Myometrial cell (primary cell): ENCODE results near the gene TRABD. TPM values are rescaled to one million over a fixed set of nuclear protein-coding genes. Genes with fewer than 3 reads are reported as not detected.

Source experiments
- total RNA-seq: library from RNA; depleted of rRNA; stranded (reverse); fragments of >200 nt; gene quantifications from 2 replicates; pipeline ENCODE4 v1.2.3, GENCODE V29; 2015

The TRABD gene
- total RNA-seq: 35.6 and 44.1 TPM in 2 replicates

DNA sequence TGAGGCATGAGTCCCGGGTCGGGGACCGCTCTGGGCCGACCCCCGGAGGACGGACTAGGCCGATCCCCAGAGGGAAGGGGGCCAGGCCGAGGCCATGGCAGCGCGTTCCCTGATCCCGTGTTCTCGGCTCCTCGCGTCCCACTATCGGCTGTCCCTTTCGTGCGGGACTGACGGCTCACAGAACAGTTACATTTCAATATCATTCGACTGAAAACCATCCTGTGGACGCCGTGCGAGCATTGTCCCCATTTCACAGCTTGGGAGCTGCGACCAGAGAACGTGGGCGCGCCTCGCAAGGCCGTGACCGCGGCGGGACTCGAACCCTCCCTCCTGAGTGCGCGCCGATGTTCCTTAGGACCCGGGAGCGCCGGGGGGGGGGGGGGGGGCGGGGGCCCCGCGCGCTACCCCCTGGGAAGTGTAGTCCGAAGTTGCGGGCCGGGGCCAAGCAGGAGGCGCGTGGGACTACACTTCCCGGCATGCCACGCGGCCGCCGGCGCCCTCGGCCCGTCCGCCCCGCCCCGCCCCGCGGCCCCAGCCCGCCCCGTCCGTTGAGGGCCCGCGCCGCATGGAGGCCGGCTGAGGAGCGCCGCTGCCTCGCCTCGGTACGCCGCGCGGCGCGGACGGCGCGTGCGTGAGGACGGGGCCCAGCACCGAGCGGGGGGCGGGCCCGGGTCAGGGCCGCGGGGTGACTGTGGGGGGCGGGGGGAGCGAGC, at the start of gene TRABD:
TRABD (plus strand) TSS at position 539 of the 713 bp plus-strand sequence. CDS start 7,148 bp downstream, outside the sequence.

GRCh38 chr22:50170453-50171318, 15.0 kb upstream of the TRABD start, which contains the start of gene PANX2:
PANX2 (plus strand) TSS chr22:50170731; CDS start chr22:50170731, 0 bp downstream.

GRCh38 chr22:50200461-50201190, 14.9 kb downstream of the TRABD start, which contains the start of gene SELENOO:
SELENOO (plus strand) TSS chr22:50201011; CDS start chr22:50201037, 26 bp downstream.

GRCh38 chr22:50244420-50245213, 58.9 kb downstream of the TRABD start, which contains the start of gene TUBGCP6:
TUBGCP6 (minus strand) TSS chr22:50245023; CDS start chr22:50244459, 564 bp downstream.

Other genes starting within 250 kb of the TRABD start
- 39.9 and 46.1 TPM in 2 replicates for gene PIM3, start 225.1 kb upstream of the TRABD start, total RNA-seq
- not detected in 2 replicates for gene IL17REL, start 173.1 kb upstream of the TRABD start, total RNA-seq
- not detected in 2 replicates for gene TTLL8, start 127.6 kb upstream of the TRABD start, total RNA-seq
- gene MLC1, start 100.5 kb upstream of the TRABD start, total RNA-seq: 0.29 TPM in 1 of 2 replicates, not detected in the other
- gene MOV10L1, start 95.9 kb upstream of the TRABD start, total RNA-seq: 0.89 and 1.2 TPM in 2 replicates
- under 0.01 and 1.1 TPM in 2 replicates for gene PANX2, start 15.2 kb upstream of the TRABD start, total RNA-seq
- 34.0 and 35.6 TPM in 2 replicates for gene SELENOO, start 15.1 kb downstream of the TRABD start, total RNA-seq
- gene TUBGCP6, start 59.1 kb downstream of the TRABD start, total RNA-seq: 16.8 and 27.1 TPM in 2 replicates
- gene HDAC10, start 65.4 kb downstream of the TRABD start, total RNA-seq: 30.0 and 38.8 TPM in 2 replicates
- gene MAPK12, start 75.8 kb downstream of the TRABD start, total RNA-seq: 36.5 and 51.0 TPM in 2 replicates
- gene MAPK11, start 84.5 kb downstream of the TRABD start, total RNA-seq: 14.4 and 26.8 TPM in 2 replicates
- 161 and 185 TPM in 2 replicates for gene PLXNB2, start 121.7 kb downstream of the TRABD start, total RNA-seq
- 1.4 and 5.0 TPM in 2 replicates for gene DENND6B, start 141.1 kb downstream of the TRABD start, total RNA-seq
- 53.0 and 61.1 TPM in 2 replicates for gene PPP6R2, start 157.4 kb downstream of the TRABD start, total RNA-seq